RPMI7951 (cell line): ENCODE measurements around the gene YJEFN3. TPM values are rescaled to one million over a fixed set of nuclear protein-coding genes. Genes with fewer than 3 reads are reported as not detected.

Source experiments
- DNase-seq: peaks from one replicate; pipeline ENCODE4 v3.0.0-alpha.2; 2012; ENCODE audit warnings: low read depth
- total RNA-seq: library from RNA; depleted of rRNA; stranded (reverse); fragments of >200 nt; shearing (Covaris generic); gene quantifications from 2 replicates; pipeline ENCODE4 v1.2.3, GENCODE V29; 2014; rRNA removed

YJEFN3 gene
- total RNA-seq, 1 experiment from 2014 or later: 0.12 TPM

- DNase-seq: no peak
Measured at GRCh38 chr19:19584356-19584755, 55.6 kb downstream of the YJEFN3 start.

Other genes starting within 250 kb of the YJEFN3 start
- gene SUGP1, start 208.4 kb upstream of the YJEFN3 start, total RNA-seq: 11.7 and 29.3 TPM in 2 replicates
- gene MAU2, start 208.1 kb upstream of the YJEFN3 start, total RNA-seq: 15.6 and 22.6 TPM in 2 replicates
- gene GATAD2A, start 123.2 kb upstream of the YJEFN3 start, total RNA-seq: 21.9 and 23.9 TPM in 2 replicates
- gene TSSK6, start 13.4 kb upstream of the YJEFN3 start, total RNA-seq: 0.68 and 0.96 TPM in 2 replicates
- gene NDUFA13, start 12.7 kb upstream of the YJEFN3 start, total RNA-seq: 282 and 300 TPM in 2 replicates
- under 0.01 and 0.20 TPM in 2 replicates for gene CILP2, start 9.4 kb downstream of the YJEFN3 start, total RNA-seq
- 2.1 and 3.0 TPM in 2 replicates for gene PBX4, start 89.8 kb downstream of the YJEFN3 start, total RNA-seq
- gene LPAR2, start 99.3 kb downstream of the YJEFN3 start, total RNA-seq: 0.72 and 1.4 TPM in 2 replicates
- 2.3 and 3.3 TPM in 2 replicates for gene GMIP, start 114.7 kb downstream of the YJEFN3 start, total RNA-seq
- gene ATP13A1, start 134.8 kb downstream of the YJEFN3 start, total RNA-seq: 21.3 and 34.7 TPM in 2 replicates
- gene ZNF101, start 139.9 kb downstream of the YJEFN3 start, total RNA-seq: 5.2 and 9.3 TPM in 2 replicates
- gene ZNF14, start 204.2 kb downstream of the YJEFN3 start, total RNA-seq: 4.9 and 5.4 TPM in 2 replicates